NCI-H2227 (cell line): Measurements from ENCODE around the gene CTNNA2.
A peak's percentile ranks its signal among the peaks of the same experiment; 100 is the strongest.

Experiments
- DNase-seq: peaks from one replicate; lab custom pipeline; 2025; ENCODE audit not compliant: unreplicated experiment; lab: John Stamatoyannopoulos, UW

CTNNA2 gene

GRCh38 chr2:80363330-80363729 is 850.5 kb downstream of the CTNNA2 start:
- DNase-seq = no peak

GRCh38 chr2:80363791-80364349 is 851.0 kb downstream of the CTNNA2 start:
- DNase-seq = no peak

GRCh38 chr2:80364524-80365212 is 851.8 kb downstream of the CTNNA2 start:
- DNase-seq = no peak

- DNase-seq = peak; percentile 47
Measured at GRCh38 chr2:80365762-80366161, 852.9 kb downstream of the CTNNA2 start.

GRCh38 chr2:80370375-80371009 is 857.6 kb downstream of the CTNNA2 start:
- DNase-seq = no peak

- DNase-seq = no peak
Measured at GRCh38 chr2:80374105-80374504, 861.3 kb downstream of the CTNNA2 start.

GRCh38 chr2:80377071-80377470 is 864.2 kb downstream of the CTNNA2 start:
- no peak for DNase-seq

GRCh38 chr2:80380736-80381135 is 867.9 kb downstream of the CTNNA2 start:
- no peak for DNase-seq

- DNase-seq = no peak
Measured at GRCh38 chr2:80381666-80382065, 868.8 kb downstream of the CTNNA2 start.

GRCh38 chr2:80392441-80392840 is 879.6 kb downstream of the CTNNA2 start:
- no peak for DNase-seq

GRCh38 chr2:80393991-80394390 is 881.1 kb downstream of the CTNNA2 start:
- DNase-seq = no peak

- no peak for DNase-seq
Measured at GRCh38 chr2:80395251-80395650, 882.4 kb downstream of the CTNNA2 start.

GRCh38 chr2:80396276-80396675 is 883.4 kb downstream of the CTNNA2 start:
- DNase-seq = no peak

GRCh38 chr2:80403081-80403480 is 890.2 kb downstream of the CTNNA2 start:
- DNase-seq = no peak

GRCh38 chr2:80407377-80407776 is 894.5 kb downstream of the CTNNA2 start:
- no peak for DNase-seq

- DNase-seq = no peak
Measured at GRCh38 chr2:80410346-80410745, 897.5 kb downstream of the CTNNA2 start.

GRCh38 chr2:80413136-80413535 is 900.3 kb downstream of the CTNNA2 start:
- DNase-seq = no peak

GRCh38 chr2:80417737-80418136 is 904.9 kb downstream of the CTNNA2 start:
- DNase-seq = no peak

- no peak for DNase-seq
Measured at GRCh38 chr2:80420530-80421208, 907.8 kb downstream of the CTNNA2 start.

GRCh38 chr2:80429251-80429650 is 916.4 kb downstream of the CTNNA2 start:
- DNase-seq = no peak

- DNase-seq = no peak
Measured at GRCh38 chr2:80437959-80438358, 925.1 kb downstream of the CTNNA2 start.

- DNase-seq = no peak
Measured at GRCh38 chr2:80438686-80439085, 925.8 kb downstream of the CTNNA2 start.
